DND-41 (cell line): Measurements from ENCODE around the gene XPO6.

ENCODE experiments used
- EZH2 ChIP-seq: IDR thresholded peaks from 3 replicates; pipeline ENCODE4 v1.6.1; 2012; ENCODE audit warnings: borderline replicate concordance, low read depth, mild to moderate bottlenecking, moderate library complexity, low read length, inconsistent platforms; ENCODE audit not compliant: severe bottlenecking
- TF ChIP-seq, protein P1 (sequence below): IDR thresholded peaks from 2 replicates; pipeline ENCODE4 v1.5.1; 2012; ENCODE audit warnings: borderline replicate concordance, low read length, moderate library complexity, mild to moderate bottlenecking; ENCODE audit not compliant: poor library complexity, severe bottlenecking; ENCODE audit errors: extremely low read depth

DNA sequence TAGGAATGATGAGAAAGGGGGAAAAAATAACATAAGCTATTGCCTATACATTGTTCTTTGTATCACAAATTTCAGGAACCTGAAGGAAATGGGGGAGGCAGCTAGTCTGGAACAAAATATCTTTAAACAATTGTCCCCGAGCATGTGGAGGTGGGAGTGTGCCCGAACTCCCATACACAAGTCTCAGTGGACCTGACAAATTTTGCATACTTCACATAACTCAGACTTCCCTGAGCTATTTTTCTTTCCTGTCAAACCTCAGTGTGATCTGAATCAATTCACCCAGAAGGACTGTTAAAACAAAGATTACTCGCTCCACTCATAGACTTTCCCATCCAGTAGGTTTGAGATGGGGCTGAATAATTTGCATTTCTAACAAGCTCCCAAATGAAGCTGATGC is 1.6 kb upstream of the XPO6 start:
- no peak for TF ChIP-seq EZH2
- TF ChIP-seq, protein P1, sequence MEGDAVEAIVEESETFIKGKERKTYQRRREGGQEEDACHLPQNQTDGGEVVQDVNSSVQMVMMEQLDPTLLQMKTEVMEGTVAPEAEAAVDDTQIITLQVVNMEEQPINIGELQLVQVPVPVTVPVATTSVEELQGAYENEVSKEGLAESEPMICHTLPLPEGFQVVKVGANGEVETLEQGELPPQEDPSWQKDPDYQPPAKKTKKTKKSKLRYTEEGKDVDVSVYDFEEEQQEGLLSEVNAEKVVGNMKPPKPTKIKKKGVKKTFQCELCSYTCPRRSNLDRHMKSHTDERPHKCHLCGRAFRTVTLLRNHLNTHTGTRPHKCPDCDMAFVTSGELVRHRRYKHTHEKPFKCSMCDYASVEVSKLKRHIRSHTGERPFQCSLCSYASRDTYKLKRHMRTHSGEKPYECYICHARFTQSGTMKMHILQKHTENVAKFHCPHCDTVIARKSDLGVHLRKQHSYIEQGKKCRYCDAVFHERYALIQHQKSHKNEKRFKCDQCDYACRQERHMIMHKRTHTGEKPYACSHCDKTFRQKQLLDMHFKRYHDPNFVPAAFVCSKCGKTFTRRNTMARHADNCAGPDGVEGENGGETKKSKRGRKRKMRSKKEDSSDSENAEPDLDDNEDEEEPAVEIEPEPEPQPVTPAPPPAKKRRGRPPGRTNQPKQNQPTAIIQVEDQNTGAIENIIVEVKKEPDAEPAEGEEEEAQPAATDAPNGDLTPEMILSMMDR: no peak
